ENCODE measurements around the gene CKLF.

DNA sequence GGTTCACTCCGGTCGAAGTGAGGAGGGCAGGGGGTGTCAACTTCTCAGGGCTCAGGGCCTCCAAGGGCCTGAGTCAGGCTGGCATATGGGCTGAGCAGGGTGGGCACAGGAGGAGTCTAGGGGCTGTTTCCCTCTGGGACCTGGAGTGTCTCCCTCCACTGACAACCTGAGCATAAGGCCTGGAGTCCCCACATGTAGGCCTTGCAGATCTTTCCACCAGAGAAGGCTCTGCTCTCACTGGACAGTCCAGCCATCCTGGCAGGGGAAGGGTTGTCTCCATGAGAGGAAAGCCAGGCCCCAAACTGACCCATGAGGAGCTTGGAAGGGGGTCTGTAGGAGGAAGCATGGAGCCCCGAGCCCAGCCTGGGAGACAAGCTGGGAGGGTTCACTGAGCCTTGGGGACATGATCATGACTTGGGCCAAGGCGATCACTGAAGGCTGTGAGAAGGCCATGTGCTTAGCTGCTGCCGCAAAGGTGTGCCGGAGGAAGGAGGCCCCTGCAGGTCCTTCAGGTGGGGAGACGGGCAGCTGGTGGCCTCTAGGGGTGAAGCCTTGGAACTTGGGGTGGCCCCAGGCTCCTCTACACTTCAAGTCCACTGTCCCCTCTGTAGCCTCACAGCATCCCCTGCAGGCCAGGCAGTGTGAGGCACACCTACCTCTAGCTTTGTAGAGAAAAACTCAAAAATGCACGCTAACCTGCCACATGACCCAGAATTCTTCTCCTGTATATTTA lies 36.8 kb downstream of the CKLF start:
- no peak for TF ChIP-seq POLR2A (IDR thresholded peaks at IDR 0.05; ENCODE audit: low read depth, low read length)
- TF ChIP-seq POLR2AphosphoS5 (IDR thresholded peaks at IDR 0.05; ENCODE audit: low read depth, low read length): no peak
- TF ChIP-seq SPI1 (IDR thresholded peaks at IDR 0.05; ENCODE audit: low read depth, low read length): no peak
- no peak for TF ChIP-seq TAF1 (IDR thresholded peaks at IDR 0.05; ENCODE audit: low read depth, low read length)
- no peak for TF ChIP-seq POU2F2 (IDR thresholded peaks at IDR 0.05; ENCODE audit: low read depth, low read length)
